GM19324 (cell line): ENCODE data around the gene RANBP3.
"Not testable (repeated sequence)": the region's sequence is repeated elsewhere in the genome, so short reads cannot be mapped to it uniquely, and the experiment has no call there.

Experiments used
- ATAC-seq: cut with Tn5 transposase; IDR thresholded peaks from one replicate; pipeline ENCODE4 v1.9.1; 2021; ENCODE audit warnings: mild to moderate bottlenecking, moderate library complexity; ENCODE audit not compliant: unreplicated experiment, low FRiP score

The RANBP3 gene

GRCh38 chr19:5988517-5989387 lies 10.8 kb upstream of the RANBP3 start:
- no peak for ATAC-seq

- ATAC-seq: no peak
Observed at GRCh38 chr19:5987077-5987818, 9.3 kb upstream of the RANBP3 start.

- ATAC-seq: not testable (repeated sequence)
Observed at GRCh38 chr19:5985837-5986236, 7.9 kb upstream of the RANBP3 start.

- ATAC-seq: no peak
Observed at GRCh38 chr19:5985098-5985783, 7.3 kb upstream of the RANBP3 start.

- ATAC-seq: no peak
Observed at GRCh38 chr19:5984600-5984999, 6.7 kb upstream of the RANBP3 start.

- no peak for ATAC-seq
Observed at GRCh38 chr19:5983367-5983955, 5.5 kb upstream of the RANBP3 start.

GRCh38 chr19:5978606-5979552 lies 939 bp upstream of the RANBP3 start:
- ATAC-seq: no peak

- ATAC-seq: peak; percentile 14
Observed at GRCh38 chr19:5977222-5977784, 637 bp downstream of the RANBP3 start.

- no peak for ATAC-seq
Observed at GRCh38 chr19:5976768-5977167, 1.2 kb downstream of the RANBP3 start.

GRCh38 chr19:5975388-5975728 lies 2.6 kb downstream of the RANBP3 start:
- no peak for ATAC-seq

GRCh38 chr19:5974721-5975387 lies 3.1 kb downstream of the RANBP3 start:
- no peak for ATAC-seq

- ATAC-seq: no peak
Observed at GRCh38 chr19:5973867-5974635, 3.9 kb downstream of the RANBP3 start.

- ATAC-seq: no peak
Observed at GRCh38 chr19:5973376-5973775, 4.6 kb downstream of the RANBP3 start.

- no peak for ATAC-seq
Observed at GRCh38 chr19:5972355-5972731, 5.6 kb downstream of the RANBP3 start.

- ATAC-seq: no peak
Observed at GRCh38 chr19:5971714-5972354, 6.1 kb downstream of the RANBP3 start.

GRCh38 chr19:5969476-5969875 lies 8.5 kb downstream of the RANBP3 start:
- no peak for ATAC-seq

- ATAC-seq: no peak
Observed at GRCh38 chr19:5968431-5969373, 9.2 kb downstream of the RANBP3 start.
